Measurements from ENCODE around the gene PLEKHG3.

The PLEKHG3 gene

GRCh38 chr14:64763801-64764621 lies 59.8 kb downstream of the PLEKHG3 start:
- DNase-seq (ENCODE audit: low read depth), result no peak

GRCh38 chr14:64764641-64765520 lies 60.7 kb downstream of the PLEKHG3 start:
- DNase-seq (ENCODE audit: low read depth), result peak; percentile 53

- no peak for DNase-seq (ENCODE audit: low read depth)
Observed at GRCh38 chr14:64765740-64766302, 61.6 kb downstream of the PLEKHG3 start.

- DNase-seq (ENCODE audit: low read depth), result no peak
Observed at GRCh38 chr14:64766430-64767151, 62.4 kb downstream of the PLEKHG3 start.

DNA sequence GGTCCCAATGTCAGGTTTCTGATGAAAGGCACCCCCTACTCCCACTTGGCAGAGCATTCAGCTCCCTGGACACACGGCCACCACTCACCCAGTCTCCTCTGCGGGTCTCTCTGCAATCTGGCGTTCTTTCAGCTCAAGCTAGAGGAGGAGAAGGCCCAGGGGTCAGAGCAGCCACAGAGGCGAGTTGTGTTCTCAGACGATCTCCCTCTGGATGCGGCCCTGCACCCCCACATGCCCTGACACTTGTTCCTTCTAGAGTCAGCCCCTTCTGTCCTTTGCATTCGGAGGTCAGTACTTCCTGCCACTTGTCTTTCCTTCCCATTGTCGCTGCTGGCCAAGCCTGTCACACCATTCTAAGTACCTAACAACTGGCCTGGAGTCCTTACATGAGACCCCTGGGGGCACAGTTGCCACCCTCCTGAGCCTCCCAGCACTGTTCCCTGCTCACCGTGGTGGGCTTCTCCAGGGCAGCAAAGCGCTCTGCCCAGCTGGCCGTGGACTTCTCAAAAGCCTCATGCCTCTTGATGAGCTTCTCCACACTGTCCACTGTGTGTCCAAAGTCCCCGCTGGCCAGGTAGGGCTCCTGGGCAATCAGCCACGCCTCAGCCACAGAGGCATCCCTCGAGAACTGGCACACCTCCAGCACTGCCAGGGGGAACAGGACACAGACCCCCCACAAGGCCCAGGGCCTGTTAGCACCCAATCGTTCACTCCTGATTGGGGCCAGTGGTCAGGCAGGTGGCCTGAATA lies 63.2 kb downstream of the PLEKHG3 start:
- no peak for DNase-seq (ENCODE audit: low read depth)

GRCh38 chr14:64768401-64769095 lies 64.3 kb downstream of the PLEKHG3 start:
- DNase-seq (ENCODE audit: low read depth), result no peak

- no peak for DNase-seq (ENCODE audit: low read depth)
Observed at GRCh38 chr14:64769096-64770020, 65.1 kb downstream of the PLEKHG3 start.

DNA sequence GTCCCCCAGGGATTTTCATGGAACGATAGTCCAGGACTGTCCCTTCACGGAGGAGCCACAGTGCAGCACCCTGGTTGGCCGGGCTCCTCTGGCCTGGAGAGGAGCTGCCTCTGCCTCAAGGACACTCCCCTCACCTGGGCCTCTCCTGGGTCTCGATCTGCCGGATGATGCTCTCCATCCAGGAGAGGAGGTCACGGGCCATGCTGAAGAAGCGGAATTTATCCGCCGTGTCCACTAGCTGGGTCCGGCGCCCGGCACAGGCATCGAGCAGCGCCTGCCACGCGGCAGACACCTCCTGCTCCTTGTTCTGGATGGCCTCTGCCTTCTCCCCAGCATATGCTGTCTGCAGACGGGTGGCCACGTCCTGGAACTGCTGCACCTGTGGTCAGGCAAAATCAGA lies 66.5 kb downstream of the PLEKHG3 start:
- no peak for DNase-seq (ENCODE audit: low read depth)

DNA sequence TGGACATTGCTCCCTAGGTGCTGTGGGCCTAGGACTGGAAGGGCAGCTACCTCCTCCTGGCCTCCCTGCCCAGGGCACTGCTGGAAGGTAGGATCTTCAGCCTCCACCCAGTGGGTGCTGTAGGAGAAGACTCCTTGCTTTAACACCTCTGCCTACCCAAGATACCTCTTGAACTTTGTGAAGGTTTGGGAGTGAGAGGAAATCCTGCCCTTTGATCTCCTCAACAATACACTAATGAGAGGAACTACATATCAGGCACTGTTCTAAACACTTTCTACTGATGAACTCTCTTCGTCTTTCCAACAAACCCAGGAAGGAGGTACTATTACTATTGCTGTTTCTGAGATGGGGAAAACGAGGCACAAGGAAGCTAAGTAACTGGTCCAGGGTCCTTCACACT lies 66.9 kb downstream of the PLEKHG3 start:
- DNase-seq (ENCODE audit: low read depth), result no peak

DNA sequence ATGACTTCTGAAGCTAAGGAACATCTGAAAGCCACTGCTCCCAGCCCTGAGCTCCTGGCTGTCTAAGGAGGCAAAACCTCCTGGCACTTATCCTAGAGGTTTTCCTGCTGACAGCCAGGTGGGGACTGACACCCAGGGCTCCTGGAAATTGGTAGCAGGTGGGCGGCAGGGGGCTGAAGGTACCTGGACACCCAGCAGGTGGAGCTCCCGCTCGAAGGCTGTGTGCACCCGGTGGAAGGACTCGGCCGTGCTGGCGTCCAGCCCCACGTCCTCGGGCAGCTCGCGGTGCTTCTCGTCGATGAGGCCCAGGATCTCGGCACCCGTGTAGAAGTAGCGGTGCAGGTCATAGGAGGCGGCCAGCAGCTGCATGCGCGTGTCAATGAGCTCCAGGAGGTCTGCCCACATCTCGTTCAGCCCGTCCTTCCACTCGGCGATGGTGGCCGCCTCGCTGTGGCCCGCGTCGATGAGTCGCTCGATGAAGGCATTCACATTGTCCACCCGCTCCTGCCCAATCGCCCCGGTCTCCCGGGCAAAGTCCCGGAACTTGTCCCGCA lies 68.2 kb downstream of the PLEKHG3 start:
- DNase-seq (ENCODE audit: low read depth), result no peak

GRCh38 chr14:64773046-64773445 lies 68.8 kb downstream of the PLEKHG3 start:
- no peak for DNase-seq (ENCODE audit: low read depth)

GRCh38 chr14:64773577-64773976 lies 69.4 kb downstream of the PLEKHG3 start:
- no peak for DNase-seq (ENCODE audit: low read depth)

GRCh38 chr14:64774272-64774671 lies 70.0 kb downstream of the PLEKHG3 start:
- no peak for DNase-seq (ENCODE audit: low read depth)

DNA sequence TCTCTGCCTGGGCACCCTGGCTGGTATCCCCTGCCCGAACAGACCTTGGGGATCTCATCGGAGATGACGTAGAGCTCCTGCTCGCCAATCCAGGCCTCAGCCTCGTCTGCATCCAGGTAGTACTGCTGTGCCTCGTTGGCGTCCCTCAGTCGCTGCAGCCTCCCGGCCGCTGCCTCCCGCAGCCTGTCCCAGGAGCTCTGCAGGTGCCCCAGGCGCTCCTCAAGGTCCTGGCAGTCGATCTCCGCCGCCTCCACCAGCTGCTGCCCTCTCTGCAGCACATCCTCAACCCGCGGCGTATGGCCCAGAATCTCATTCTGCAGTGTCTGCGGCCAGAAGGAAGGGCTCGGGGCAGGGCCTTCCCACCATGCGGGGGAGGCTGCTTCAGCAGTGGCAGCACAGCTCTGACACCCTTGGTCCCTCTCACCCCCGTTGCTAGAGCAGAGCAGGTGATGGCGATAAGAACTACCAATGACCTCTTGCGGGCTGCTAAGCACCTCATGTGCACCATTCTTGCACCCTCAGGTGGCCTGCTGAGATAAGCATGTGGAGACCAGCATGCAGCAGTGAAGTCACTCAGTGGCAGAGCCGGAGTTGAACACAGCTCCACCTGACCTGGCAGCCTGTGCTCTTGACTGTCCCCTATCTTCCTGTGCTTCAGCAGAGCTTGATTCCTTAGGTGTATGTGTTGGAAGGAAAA lies 71.0 kb downstream of the PLEKHG3 start:
- no peak for DNase-seq (ENCODE audit: low read depth)

DNA sequence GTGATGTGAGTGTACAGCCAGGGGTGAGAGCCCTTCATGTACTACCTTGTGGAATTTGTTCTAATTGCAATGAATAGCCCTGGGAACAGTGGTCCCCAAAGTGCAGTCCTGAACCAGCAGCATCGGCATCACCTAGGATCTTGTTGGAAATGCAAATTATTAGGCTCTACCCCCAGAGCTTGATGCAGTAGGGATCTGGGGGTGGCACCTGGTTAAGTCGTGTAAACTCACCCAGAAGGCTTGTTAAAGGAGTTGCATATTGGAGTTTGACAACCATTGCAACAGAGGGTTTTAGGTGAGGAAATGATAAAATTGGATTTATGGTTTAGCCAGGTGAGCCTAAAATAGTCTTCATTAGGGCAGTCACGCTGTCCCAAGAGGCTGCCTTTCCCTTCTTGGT lies 73.2 kb downstream of the PLEKHG3 start:
- DNase-seq (ENCODE audit: low read depth), result no peak

- no peak for DNase-seq (ENCODE audit: low read depth)
Observed at GRCh38 chr14:64778104-64778754, 74.0 kb downstream of the PLEKHG3 start.

DNA sequence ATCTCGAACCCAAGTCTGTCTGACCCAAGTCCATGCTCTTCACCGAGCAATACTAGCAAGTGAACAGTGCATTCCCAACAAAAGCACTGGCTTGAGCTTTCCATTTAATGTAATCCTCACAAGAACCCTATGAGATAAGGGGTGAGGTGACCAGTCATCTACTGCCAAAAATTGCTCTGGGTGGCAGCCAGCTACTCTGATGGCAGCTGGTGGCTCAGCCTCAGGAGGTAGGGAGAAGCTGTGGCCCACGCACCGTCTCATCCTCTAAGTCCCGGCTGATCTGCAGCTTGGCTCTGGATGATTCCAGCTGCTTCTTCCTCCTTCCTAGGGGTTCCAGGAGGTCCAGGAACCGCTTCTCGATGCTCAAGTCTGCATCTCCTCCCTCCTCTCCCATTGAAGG lies 75.2 kb downstream of the PLEKHG3 start:
- no peak for DNase-seq (ENCODE audit: low read depth)

DNA sequence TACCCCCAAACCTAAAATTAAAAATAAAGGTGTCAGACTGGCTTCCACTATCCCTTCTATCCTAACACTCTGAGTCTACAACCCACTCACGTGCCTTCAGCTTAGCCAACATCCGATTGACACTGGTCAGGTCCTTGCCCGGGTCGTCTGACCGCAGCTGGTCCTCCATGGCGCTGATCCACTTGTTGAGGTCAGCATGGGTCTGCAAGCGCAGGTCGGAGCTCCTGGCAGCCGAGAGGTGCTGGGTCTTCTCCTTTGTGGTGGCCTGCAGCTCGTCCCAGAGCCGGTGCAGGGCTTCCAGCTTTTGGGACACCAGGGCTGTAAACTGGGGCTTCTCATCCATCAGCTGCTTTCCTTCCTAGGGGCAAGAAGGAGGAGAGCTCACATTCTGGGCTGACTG lies 78.0 kb downstream of the PLEKHG3 start:
- no peak for DNase-seq (ENCODE audit: low read depth)
